WI38 (cell line): ENCODE results near the gene RNF149.

Source experiments
- H3K4me3 ChIP-seq: 2 replicates; pipeline ENCODE4 v1.5.1; 2011; ENCODE audit warnings: low read depth, mild to moderate bottlenecking, control low read depth, low read length
- TF ChIP-seq, protein P1 (sequence below): IDR thresholded peaks from 2 replicates; pipeline ENCODE4 v1.5.1; 2012; ENCODE audit warnings: low read depth, mild to moderate bottlenecking, control low read depth, low read length

RNF149 gene

DNA sequence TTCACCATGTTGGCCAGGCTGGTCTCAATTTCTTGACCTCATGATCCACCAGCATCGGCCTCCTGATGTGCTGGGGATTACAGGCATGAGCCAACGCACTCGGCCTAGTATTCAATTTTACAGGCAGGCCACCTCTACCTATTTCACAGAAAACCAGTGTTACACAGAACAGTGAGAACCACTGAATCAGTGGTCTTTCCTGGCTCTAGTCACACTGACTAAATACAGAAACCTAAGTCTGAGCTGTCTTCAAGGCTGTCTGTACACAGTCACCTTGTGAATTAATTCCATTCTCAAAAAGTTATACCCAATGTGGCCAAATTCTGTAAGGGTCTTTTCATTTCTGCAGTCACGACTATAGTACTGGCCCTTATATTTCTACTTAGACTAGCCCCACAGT lies 3.5 kb downstream of the RNF149 start:
- TF ChIP-seq, protein P1, sequence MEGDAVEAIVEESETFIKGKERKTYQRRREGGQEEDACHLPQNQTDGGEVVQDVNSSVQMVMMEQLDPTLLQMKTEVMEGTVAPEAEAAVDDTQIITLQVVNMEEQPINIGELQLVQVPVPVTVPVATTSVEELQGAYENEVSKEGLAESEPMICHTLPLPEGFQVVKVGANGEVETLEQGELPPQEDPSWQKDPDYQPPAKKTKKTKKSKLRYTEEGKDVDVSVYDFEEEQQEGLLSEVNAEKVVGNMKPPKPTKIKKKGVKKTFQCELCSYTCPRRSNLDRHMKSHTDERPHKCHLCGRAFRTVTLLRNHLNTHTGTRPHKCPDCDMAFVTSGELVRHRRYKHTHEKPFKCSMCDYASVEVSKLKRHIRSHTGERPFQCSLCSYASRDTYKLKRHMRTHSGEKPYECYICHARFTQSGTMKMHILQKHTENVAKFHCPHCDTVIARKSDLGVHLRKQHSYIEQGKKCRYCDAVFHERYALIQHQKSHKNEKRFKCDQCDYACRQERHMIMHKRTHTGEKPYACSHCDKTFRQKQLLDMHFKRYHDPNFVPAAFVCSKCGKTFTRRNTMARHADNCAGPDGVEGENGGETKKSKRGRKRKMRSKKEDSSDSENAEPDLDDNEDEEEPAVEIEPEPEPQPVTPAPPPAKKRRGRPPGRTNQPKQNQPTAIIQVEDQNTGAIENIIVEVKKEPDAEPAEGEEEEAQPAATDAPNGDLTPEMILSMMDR = no peak
- H3K4me3 ChIP-seq = no peak overlapping the region

DNA sequence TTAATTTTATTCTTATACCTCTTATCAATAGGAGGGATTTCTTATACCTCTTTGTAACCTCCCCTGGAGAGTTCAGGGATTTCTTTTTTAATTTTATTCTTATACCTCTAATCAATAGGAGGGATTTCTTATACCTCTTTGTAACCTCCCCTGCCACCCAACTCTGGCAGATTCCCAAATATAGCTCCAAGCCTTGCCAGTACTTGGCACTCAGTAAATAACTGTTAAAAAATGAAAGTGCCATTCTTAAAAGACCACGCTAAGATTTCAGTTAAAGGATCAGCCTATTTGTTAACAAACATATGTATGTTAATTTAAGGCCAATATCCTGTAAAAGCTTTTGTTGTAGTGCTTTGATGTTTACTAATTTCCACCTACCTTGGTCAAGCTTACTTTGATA lies 4.8 kb downstream of the RNF149 start:
- no peak overlapping the region for H3K4me3 ChIP-seq
- TF ChIP-seq, protein P1 = no peak

DNA sequence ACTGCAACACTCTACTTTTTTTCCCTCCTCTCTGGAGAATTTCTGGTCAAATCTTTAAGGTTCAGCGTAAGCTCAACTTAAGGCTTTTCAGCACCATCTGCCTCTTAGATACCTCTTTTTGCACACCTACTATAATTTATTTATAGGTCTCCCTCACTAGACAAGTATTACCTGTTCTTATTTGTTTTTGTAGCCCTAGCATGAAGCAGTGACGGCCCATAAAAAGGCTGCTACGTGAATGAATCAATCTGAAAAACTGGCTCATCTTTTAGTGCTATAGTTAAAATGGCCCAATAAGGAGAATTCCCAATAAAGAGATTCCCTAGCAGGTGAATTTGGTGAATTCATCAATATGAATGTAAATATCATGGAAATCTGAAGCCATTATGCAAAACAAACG lies 6.5 kb downstream of the RNF149 start:
- no peak overlapping the region for H3K4me3 ChIP-seq
- TF ChIP-seq, protein P1 = no peak

GRCh38 chr2:101300836-101301235 lies 7.7 kb downstream of the RNF149 start:
- TF ChIP-seq, protein P1 = no peak
- no peak overlapping the region for H3K4me3 ChIP-seq

DNA sequence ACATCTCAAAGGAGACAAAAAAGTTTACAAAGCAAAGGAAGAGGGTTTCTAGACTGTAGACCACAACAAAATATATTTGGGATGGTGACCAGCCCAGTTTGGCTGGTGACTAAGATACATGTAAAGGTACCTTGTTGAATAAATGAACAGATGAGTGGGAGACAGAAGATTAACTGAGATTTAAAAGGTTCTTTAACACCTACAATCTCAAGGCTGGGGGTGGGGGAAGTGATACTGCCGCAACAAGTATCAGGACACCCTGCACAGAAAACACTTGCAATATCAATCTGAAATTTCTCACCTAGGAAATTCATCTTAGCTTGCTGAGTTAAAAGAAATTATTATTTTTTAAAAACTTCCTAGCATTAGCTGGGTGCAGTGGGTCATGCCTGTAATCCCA lies 8.3 kb downstream of the RNF149 start:
- TF ChIP-seq, protein P1 = no peak
- no peak overlapping the region for H3K4me3 ChIP-seq

- no peak overlapping the region for H3K4me3 ChIP-seq
- TF ChIP-seq, protein P1 = no peak
Observed at GRCh38 chr2:101299604-101300003, 8.9 kb downstream of the RNF149 start.

DNA sequence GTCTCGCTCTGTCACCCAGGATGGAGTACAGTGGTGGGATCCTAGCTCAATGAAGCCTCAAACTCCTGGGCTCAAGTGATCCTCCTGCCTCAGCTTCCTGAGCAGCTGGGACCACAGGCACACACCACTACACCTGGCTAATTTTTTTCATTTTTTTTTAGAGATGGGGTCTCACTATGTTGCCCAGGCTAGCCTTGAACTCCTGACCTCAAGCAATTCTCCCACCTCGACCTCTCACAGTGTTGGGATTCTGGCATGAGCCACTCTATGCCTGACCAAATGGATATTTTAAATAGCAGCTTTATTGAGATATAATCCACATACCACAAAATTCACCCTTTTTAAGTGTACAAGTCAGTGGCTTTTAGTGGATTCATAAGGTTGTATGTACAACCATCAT lies 11.1 kb downstream of the RNF149 start:
- no peak overlapping the region for H3K4me3 ChIP-seq
- TF ChIP-seq, protein P1 = no peak
